A673 (cell line): ENCODE data around the gene RNF19B.

Experiments used
- EZH2 ChIP-seq: fragments of 200-600 bp; sonication (generic); IDR thresholded peaks from 2 replicates; pipeline ENCODE4 v1.6.1; 2017; ENCODE audit warnings: borderline replicate concordance, low read depth, mild to moderate bottlenecking, mixed read lengths, antibody characterized with exemption, low read length; ENCODE audit not compliant: poor library complexity, severe bottlenecking
- TF ChIP-seq, protein P1 (sequence below): fragments of 300-800, 200-600 bp; sonication (generic); conservative IDR thresholded peaks from 2 replicates; pipeline ENCODE4 v1.5.1; 2017; ENCODE audit warnings: low read depth, mild to moderate bottlenecking, antibody characterized with exemption, low read length, moderate library complexity, mixed read lengths

DNA sequence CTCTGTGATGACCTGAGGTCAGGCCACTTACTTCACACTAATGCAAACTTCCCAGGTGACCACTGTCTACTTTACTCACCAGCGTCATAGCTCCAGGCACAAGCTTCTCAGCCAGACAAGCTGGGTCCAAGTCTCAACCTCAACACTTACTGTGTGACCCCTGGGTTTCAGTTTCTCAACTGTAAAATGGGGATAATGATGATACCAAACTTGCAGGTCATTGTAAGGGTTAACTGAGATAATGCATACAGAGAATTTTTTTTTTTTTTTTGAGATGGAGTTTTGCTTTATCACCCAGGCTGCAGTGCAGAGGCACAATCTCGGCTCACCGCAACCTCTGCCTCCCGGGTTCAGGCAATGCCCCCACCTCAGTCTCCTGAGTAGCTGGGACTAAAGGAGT is 37.4 kb upstream of the RNF19B start:
- TF ChIP-seq, protein P1, sequence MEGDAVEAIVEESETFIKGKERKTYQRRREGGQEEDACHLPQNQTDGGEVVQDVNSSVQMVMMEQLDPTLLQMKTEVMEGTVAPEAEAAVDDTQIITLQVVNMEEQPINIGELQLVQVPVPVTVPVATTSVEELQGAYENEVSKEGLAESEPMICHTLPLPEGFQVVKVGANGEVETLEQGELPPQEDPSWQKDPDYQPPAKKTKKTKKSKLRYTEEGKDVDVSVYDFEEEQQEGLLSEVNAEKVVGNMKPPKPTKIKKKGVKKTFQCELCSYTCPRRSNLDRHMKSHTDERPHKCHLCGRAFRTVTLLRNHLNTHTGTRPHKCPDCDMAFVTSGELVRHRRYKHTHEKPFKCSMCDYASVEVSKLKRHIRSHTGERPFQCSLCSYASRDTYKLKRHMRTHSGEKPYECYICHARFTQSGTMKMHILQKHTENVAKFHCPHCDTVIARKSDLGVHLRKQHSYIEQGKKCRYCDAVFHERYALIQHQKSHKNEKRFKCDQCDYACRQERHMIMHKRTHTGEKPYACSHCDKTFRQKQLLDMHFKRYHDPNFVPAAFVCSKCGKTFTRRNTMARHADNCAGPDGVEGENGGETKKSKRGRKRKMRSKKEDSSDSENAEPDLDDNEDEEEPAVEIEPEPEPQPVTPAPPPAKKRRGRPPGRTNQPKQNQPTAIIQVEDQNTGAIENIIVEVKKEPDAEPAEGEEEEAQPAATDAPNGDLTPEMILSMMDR = no peak
- TF ChIP-seq EZH2 = no peak
